Mammary epithelial cell (primary cell): Measurements from ENCODE around the gene FOXF1.

Source experiments
- EZH2 ChIP-seq: IDR thresholded peaks from 2 replicates; pipeline ENCODE4 v1.6.1; 2012; ENCODE audit warnings: low read length, inconsistent platforms, borderline replicate concordance
- TF ChIP-seq, protein P1 (sequence below), 2 donors: IDR thresholded peaks in 1 of 2; conservative IDR thresholded peaks in 1 of 2; 2 replicates each; pipeline ENCODE4 v1.5.1; 2011 to 2012; ENCODE audit warnings: inconsistent platforms in 2 of 2, low read length in 2 of 2, mild to moderate bottlenecking in 2 of 2, control low read depth in 1 of 2, low read depth in 1 of 2; ENCODE audit not compliant: insufficient read depth in 1 of 2; ENCODE audit errors: extremely low read depth in 1 of 2

DNA sequence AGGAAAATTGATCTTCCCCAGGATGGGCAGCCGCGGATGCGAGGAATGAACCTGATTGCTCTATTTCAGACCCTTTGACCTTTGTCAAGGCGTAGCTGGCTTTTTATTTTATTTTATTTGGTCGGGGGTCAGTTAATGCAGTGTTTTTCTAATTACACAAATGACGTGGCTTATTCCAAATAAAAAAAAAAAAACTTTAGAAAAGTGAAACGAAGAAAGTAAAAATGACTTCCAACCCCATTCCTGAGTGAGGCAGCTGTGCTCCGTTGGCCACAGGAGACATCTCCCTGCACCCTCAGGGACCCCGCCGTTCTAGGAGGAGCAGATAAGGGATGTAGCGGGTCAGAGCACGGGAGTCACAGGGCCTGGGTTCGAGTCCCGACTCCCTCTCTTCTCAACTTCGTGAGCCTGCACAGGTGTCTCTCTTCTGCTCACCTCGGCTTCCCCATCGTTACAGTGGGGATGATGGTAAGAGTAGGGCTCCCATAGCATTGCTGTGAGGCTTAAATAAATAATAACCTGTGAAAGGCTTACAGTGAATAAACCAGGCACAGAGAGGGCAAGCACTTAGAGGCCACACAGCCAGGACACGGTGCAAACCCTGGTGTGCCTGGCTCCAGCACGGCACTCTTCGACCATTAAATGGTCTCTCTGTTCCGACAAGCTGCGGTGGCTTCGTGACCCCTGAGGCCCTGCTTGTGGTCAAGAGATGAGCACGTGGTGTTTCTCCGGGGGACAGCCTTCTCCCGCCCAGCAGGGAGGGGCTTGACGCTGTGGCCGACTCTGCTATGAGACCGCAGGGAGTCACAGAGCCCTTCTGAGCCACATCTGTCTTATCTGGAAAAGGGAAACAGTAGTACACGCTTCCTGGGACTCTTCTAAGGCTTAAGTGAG is 10.2 kb downstream of the FOXF1 start:
- TF ChIP-seq, protein P1, sequence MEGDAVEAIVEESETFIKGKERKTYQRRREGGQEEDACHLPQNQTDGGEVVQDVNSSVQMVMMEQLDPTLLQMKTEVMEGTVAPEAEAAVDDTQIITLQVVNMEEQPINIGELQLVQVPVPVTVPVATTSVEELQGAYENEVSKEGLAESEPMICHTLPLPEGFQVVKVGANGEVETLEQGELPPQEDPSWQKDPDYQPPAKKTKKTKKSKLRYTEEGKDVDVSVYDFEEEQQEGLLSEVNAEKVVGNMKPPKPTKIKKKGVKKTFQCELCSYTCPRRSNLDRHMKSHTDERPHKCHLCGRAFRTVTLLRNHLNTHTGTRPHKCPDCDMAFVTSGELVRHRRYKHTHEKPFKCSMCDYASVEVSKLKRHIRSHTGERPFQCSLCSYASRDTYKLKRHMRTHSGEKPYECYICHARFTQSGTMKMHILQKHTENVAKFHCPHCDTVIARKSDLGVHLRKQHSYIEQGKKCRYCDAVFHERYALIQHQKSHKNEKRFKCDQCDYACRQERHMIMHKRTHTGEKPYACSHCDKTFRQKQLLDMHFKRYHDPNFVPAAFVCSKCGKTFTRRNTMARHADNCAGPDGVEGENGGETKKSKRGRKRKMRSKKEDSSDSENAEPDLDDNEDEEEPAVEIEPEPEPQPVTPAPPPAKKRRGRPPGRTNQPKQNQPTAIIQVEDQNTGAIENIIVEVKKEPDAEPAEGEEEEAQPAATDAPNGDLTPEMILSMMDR (conservative IDR thresholded peaks at IDR 0.05 in 1 of 2, IDR thresholded peaks at IDR 0.05 in 1 of 2; ENCODE audit: extremely low read depth in 1 of 2, insufficient read depth in 1 of 2, low read depth in 1 of 2, low read length in 2 of 2): no peak
- no peak for TF ChIP-seq EZH2
